Gastrocnemius medialis (tissue), 4 donors: ENCODE data around the gene DPP9. TPM values are rescaled to one million over a fixed set of nuclear protein-coding genes. Genes with fewer than 3 reads are reported as not detected.

Source experiments
- ATAC-seq, 2 donors: fragments of 150-250 bp; one replicate each; pipeline ENCODE4 v1.9.1; 2016
- DNase-seq, 2 donors: peaks; one replicate each; pipeline ENCODE4 v3.0.0-alpha.2; 2019
- H3K27ac ChIP-seq, 4 donors: fragments of 200-600 bp; sonication (generic); 1 replicate in 1 of 4; 2 replicates in 3 of 4; pipeline ENCODE4 v1.5.1; 2016 to 2018; ENCODE audit warnings: mild to moderate bottlenecking in 2 of 4, moderate library complexity in 1 of 4
- H3K27me3 ChIP-seq, 3 donors: fragments of 200-600 bp; sonication (generic) in 2 of 3; 1 replicate in 1 of 3; 2 replicates in 2 of 3; pipeline versions ENCODE4 v1.5.1 to v1.6.0; 2016 to 2019; ENCODE audit warnings: mild to moderate bottlenecking in 1 of 3, moderate library complexity in 1 of 3
- H3K36me3 ChIP-seq, 2 donors: fragments of 200-600 bp; sonication (generic) in 1 of 2; one replicate each; pipeline ENCODE4 v1.5.1; 2017 to 2018
- H3K4me1 ChIP-seq, 2 donors: fragments of 200-600 bp; sonication (generic) in 1 of 2; one replicate each; pipeline ENCODE4 v1.5.1; 2016 to 2017; ENCODE audit warnings: mild to moderate bottlenecking in 2 of 2
- H3K4me3 ChIP-seq, 4 donors: fragments of 200-600 bp; sonication (generic) in 3 of 4; 1 replicate in 1 of 4; 2 replicates in 3 of 4; pipeline ENCODE4 v1.5.1; 2016 to 2019; ENCODE audit warnings: mild to moderate bottlenecking in 2 of 4
- H3K9me3 ChIP-seq, 3 donors: fragments of 200-600 bp; sonication (generic) in 2 of 3; 1 replicate in 1 of 3; 2 replicates in 2 of 3; pipeline ENCODE4 v1.5.1; 2016 to 2019
- CTCF ChIP-seq, 5 experiments: fragments of 450-650 bp in 3 of 5; fragments of 200-600 bp in 2 of 5; sonication (generic) in 2 of 5; IDR thresholded peaks in 4 of 5; conservative IDR thresholded peaks in 1 of 5; 1 replicate in 4 of 5; 2 replicates in 1 of 5; pipeline ENCODE4 v1.5.1; 2016 to 2019; ENCODE audit warnings: antibody characterized with exemption in 5 of 5, mild to moderate bottlenecking in 3 of 5, moderate library complexity in 3 of 5
- POLR2A ChIP-seq, 2 donors: fragments of 450-650 bp; IDR thresholded peaks; one replicate each; pipeline ENCODE4 v1.6.1; 2017; ENCODE audit warnings: antibody characterized with exemption in 2 of 2, mild to moderate bottlenecking in 2 of 2, moderate library complexity in 2 of 2
- in situ Hi-C, 4 donors: fragments of 200-750 bp; cut with MboI; loops; one replicate each; pipeline versions ENCODE4 v1.15.0 to v1.8.0; 2017; ENCODE audit warnings: low sequenced_read_pairs in 4 of 4
- intact Hi-C: fragments of 100-400 bp; cut with DNase I; formaldehyde crosslinking; loops from one replicate; pipeline ENCODE4 v1.15.1; 2023; ENCODE audit warnings: low total_unique reads
- total RNA-seq, 4 donors: library from RNA; depleted of rRNA; stranded (reverse); fragments of >200 nt; gene quantifications; one replicate each; pipeline versions ENCODE4 v1.1.0 to v1.2.3, GENCODE V29; 2016

The DPP9 gene
- total RNA-seq, 4 donors from 2014 or later = 92.6 to 208 (median 148) TPM

DNA sequence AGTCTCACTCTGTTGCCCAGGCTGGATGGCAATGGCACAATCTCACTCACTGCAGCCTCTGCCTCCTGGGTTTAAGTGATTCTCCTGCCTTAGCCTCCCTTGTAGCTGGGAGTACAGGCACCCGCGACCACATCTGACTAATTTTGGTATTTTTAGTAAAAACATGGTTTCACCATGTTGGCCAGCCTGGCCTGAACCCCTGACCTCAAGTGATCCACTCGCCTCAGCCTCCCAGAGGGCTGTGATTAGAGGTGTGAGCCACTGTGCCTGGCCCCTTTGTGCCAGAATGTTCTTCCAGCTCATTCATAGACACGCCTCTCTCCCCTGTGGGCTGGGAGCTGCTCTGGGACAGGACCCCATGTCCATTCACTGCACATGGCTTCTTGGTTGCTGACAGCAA is 62.6 kb downstream of the DPP9 start:
- intact Hi-C loops (no loop called here), in situ Hi-C loops (no loop called here)
- no peak for ATAC-seq
- no peaks in the 10 kb centered on the region for H3K27me3 ChIP-seq
- no peaks in the 10 kb centered on the region for H3K4me1 ChIP-seq
- H3K9me3 ChIP-seq = no peaks in the 10 kb centered on the region
- no peak for DNase-seq
- no peak overlapping the region for H3K4me3 ChIP-seq
- peak overlapping the region in 2 of 4 donors; percentile 22 to 35 for H3K27ac ChIP-seq
- TF ChIP-seq CTCF (IDR thresholded peaks at IDR 0.05 in 4 of 5, conservative IDR thresholded peaks at IDR 0.05 in 1 of 5) (no peak), POLR2A (IDR thresholded peaks at IDR 0.05) (no peak)
- H3K36me3 ChIP-seq = peaks cover 0 to 72% of the 10 kb centered on the region in 2 donors

- no peak for DNase-seq
- H3K4me1 ChIP-seq = no peaks in the 10 kb centered on the region
- peaks cover 0 to 70% of the 10 kb centered on the region in 2 donors for H3K36me3 ChIP-seq
- no peak overlapping the region for H3K4me3 ChIP-seq
- H3K27me3 ChIP-seq = no peaks in the 10 kb centered on the region
- TF ChIP-seq POLR2A (IDR thresholded peaks at IDR 0.05) (no peak), CTCF (IDR thresholded peaks at IDR 0.05 in 4 of 5, conservative IDR thresholded peaks at IDR 0.05 in 1 of 5) (peak in 4 of 5 experiments; percentile 8 to 54 (median 32))
- intact Hi-C loops (no loop called here), in situ Hi-C loops (no loop called here)
- peak in 1 of 2 donors; percentile 45 for ATAC-seq
- no peaks in the 10 kb centered on the region for H3K9me3 ChIP-seq
- peak overlapping the region in 2 of 4 donors; percentile 22 to 35 for H3K27ac ChIP-seq
These were observed 63.4 kb downstream of the DPP9 start for GRCh38 chr19:4660181-4660791.

DNA sequence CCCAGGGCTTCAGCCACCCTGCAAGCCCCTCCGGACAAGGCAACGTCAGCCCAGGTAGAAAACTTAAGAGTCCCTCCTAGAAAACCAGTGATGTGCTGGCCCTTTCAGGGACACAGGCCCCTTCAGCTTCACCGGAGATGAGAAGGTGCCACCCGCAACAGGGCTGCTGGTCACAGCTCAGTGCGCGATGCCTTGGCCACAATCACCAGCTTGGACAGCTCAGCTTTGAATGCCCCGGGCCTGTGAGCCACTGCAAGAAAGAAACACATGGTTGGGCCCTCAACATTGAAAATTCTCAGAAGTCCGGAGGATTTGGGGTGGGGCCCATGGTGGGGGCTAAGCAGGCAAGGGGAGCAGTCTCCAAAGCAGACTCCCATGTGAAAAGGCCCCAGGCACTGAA is 65.8 kb downstream of the DPP9 start:
- intact Hi-C loops = no loop called here
- DNase-seq (no peak), ATAC-seq (no peak)
- TF ChIP-seq CTCF (IDR thresholded peaks at IDR 0.05 in 4 of 5, conservative IDR thresholded peaks at IDR 0.05 in 1 of 5) (no peak), POLR2A (IDR thresholded peaks at IDR 0.05) (no peak)
- no peak overlapping the region for H3K27ac ChIP-seq
- in situ Hi-C loops = no loop called here
- no peaks in the 10 kb centered on the region for H3K27me3 ChIP-seq
- H3K9me3 ChIP-seq = no peaks in the 10 kb centered on the region
- peaks cover 0 to 53% of the 10 kb centered on the region in 2 donors for H3K36me3 ChIP-seq
- peaks cover 0 to 4% of the 10 kb centered on the region in 2 donors for H3K4me1 ChIP-seq
- H3K4me3 ChIP-seq = no peak overlapping the region

DNA sequence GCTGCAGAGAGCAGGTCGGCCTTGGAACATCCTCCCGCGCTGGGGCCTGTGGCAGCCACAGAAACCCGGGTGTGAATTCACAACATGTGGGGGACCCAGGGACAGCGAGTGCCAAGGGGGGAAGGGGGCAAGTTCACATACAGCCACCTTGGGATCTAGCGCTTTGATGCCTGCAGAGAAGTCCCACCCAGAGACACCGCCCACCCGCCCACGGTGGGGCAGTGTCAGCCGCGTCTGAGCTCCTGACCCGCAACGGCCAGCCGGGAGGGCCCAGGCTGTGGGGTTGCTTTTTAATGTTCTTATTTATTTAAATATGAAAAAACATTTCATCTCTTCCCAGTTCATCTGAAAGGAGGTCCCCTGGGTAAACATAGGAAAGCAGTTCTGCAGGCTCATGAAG is 66.4 kb downstream of the DPP9 start:
- H3K27ac ChIP-seq = no peak overlapping the region
- H3K27me3 ChIP-seq = no peaks in the 10 kb centered on the region

More for the DNA sequence above, 66.4 kb downstream of the DPP9 start:
- no peak for DNase-seq
- H3K4me1 ChIP-seq = peaks cover 0 to 4% of the 10 kb centered on the region in 2 donors
- no peak overlapping the region for H3K4me3 ChIP-seq
- ATAC-seq = no peak
- no peak for TF ChIP-seq CTCF (IDR thresholded peaks at IDR 0.05 in 4 of 5, conservative IDR thresholded peaks at IDR 0.05 in 1 of 5)
- no peak for TF ChIP-seq POLR2A (IDR thresholded peaks at IDR 0.05)
- peaks cover 0 to 48% of the 10 kb centered on the region in 2 donors for H3K36me3 ChIP-seq
- intact Hi-C loops = no loop called here
- H3K9me3 ChIP-seq = no peaks in the 10 kb centered on the region
- in situ Hi-C loops = no loop called here
